SJCRH30 (cell line): Measurements from ENCODE around the gene GFOD2. TPM values are rescaled to one million over a fixed set of nuclear protein-coding genes. Genes with fewer than 3 reads are reported as not detected.

Experiments used
- DNase-seq, 2 experiments: peaks; one replicate each; pipeline ENCODE4 v3.0.0-alpha.2; 2015 to 2020
- H3K27ac ChIP-seq: fragments of 250-450 bp; sonication (Bioruptor Pico); 2 replicates; pipeline ENCODE4 v1.5.1; 2020; ENCODE audit warnings: mild to moderate bottlenecking, moderate library complexity
- H3K27me3 ChIP-seq: fragments of 250-450 bp; sonication (Bioruptor Pico); 2 replicates; pipeline ENCODE4 v1.5.1; 2020; ENCODE audit warnings: mild to moderate bottlenecking, moderate library complexity
- H3K36me3 ChIP-seq: fragments of 250-450 bp; sonication (Bioruptor Pico); 2 replicates; pipeline ENCODE4 v1.5.1; 2020; ENCODE audit warnings: mild to moderate bottlenecking, moderate library complexity
- H3K4me1 ChIP-seq: fragments of 250-450 bp; sonication (Bioruptor Pico); 2 replicates; pipeline ENCODE4 v1.5.1; 2020; ENCODE audit warnings: mild to moderate bottlenecking, moderate library complexity
- H3K4me3 ChIP-seq: fragments of 250-450 bp; sonication (Bioruptor Pico); 2 replicates; pipeline ENCODE4 v1.5.1; 2020; ENCODE audit warnings: mild to moderate bottlenecking, moderate library complexity
- H3K9me3 ChIP-seq: fragments of 250-450 bp; sonication (Bioruptor Pico); replicated peaks from 2 replicates; pipeline ENCODE4 v1.5.1; 2020; ENCODE audit warnings: mild to moderate bottlenecking, moderate library complexity
- total RNA-seq: library from RNA; depleted of rRNA; stranded (reverse); fragments of >200 nt; shearing (Covaris generic); gene quantifications from 2 replicates; pipeline ENCODE4 v1.2.3, GENCODE V29; 2014

The GFOD2 gene
- total RNA-seq, 1 experiment from 2014 or later, result 11.2 TPM

DNA sequence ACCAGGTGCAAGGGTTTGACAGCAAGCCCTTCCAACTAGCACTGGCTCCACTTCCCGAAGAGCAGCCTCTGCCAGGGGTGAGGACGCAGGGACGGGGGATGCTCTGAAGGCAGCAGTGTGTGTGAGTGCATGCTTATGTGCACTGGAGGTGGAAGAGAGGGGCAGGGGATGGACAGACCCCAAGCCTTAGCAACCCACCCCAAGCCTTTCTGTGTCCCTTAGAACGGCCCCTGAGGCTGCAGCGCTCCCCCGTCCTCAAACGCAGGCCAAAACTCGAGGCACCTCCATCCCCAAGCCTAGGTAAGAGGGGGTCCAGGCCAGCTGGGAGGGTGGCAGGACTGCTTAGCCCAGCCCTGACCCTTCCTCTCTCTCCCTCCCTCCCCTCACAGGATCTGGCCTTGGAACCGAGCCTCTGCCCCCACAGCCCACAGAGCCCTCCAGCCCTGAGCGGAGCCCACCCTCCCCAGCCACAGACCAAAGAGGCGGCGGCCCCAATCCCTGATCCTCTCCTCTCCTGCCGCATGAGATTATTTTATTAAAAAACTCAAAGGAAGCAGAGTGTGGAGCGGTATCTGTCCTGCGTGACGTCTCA is 62.0 kb downstream of the GFOD2 start:
- Histone ChIP-seq H3K4me3 (no peak overlapping the region), H3K36me3 (no peaks in the 10 kb centered on the region), H3K27ac (no peak overlapping the region), H3K4me1 (no peaks in the 10 kb centered on the region), H3K27me3 (no peaks in the 10 kb centered on the region), H3K9me3 (no peaks in the 10 kb centered on the region)
- DNase-seq, result no peak

DNA sequence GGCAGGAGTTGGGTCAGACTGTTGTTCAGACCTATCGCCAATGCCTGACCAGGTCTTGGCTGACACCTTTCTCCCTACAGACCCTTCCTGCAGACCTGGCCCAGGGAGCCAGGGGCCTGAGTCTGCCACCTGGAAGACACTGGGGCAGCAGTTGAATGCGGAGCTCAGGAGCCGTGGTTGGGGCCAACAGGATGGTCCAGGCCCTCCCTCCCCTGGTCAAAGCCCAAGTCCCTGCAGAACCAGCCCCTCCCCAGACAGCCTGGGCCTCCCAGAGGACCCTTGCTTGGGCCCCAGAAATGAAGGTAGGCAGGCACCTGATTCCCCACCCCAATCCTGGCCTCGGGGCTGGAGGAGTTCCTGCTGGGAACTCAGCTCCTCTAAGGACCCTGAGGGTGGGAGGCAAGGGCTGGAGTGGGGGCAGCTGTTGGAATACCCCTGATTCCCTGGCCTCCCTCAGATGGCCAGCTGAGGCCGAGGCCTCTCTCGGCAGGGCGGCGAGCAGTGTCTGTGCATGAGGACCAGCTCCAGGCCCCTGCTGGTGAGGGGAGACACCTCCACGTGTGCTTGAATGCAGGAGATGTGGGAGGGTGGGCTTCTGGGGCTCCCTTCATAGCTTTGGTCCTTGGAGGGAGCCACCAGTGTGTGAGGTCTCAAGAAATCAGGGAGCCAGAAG is 62.6 kb downstream of the GFOD2 start:
- H3K36me3 ChIP-seq, result no peaks in the 10 kb centered on the region
- no peaks in the 10 kb centered on the region for H3K27me3 ChIP-seq

DNA sequence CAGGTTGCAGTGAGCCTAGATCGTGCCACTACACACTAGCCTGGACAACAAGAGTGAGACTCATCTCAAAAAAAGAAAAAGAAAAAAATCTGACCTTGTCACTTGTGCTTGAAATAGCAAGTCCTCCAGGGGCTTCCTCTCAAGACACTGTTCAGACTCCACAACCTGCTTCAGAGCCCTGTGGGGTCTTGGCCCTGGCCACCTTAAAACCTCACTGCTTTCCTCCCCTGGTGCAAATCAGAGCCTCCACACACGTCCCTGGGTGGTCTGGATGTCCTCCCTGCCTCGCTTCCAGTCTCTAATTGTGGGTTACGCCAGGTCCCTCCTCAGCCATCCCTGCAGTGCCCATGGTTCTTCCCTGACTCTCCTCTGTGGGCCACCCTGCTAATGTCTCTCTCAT is 63.8 kb downstream of the GFOD2 start:
- Histone ChIP-seq H3K4me3 (no peak overlapping the region), H3K36me3 (no peaks in the 10 kb centered on the region), H3K27me3 (no peaks in the 10 kb centered on the region), H3K9me3 (no peaks in the 10 kb centered on the region), H3K27ac (no peak overlapping the region), H3K4me1 (no peaks in the 10 kb centered on the region)
- DNase-seq, result no peak

More for the DNA sequence above, 62.6 kb downstream of the GFOD2 start:
- no peak for DNase-seq
- H3K9me3 ChIP-seq, result no peaks in the 10 kb centered on the region
- H3K4me3 ChIP-seq, result no peak overlapping the region
- H3K4me1 ChIP-seq, result no peaks in the 10 kb centered on the region
- no peak overlapping the region for H3K27ac ChIP-seq

DNA sequence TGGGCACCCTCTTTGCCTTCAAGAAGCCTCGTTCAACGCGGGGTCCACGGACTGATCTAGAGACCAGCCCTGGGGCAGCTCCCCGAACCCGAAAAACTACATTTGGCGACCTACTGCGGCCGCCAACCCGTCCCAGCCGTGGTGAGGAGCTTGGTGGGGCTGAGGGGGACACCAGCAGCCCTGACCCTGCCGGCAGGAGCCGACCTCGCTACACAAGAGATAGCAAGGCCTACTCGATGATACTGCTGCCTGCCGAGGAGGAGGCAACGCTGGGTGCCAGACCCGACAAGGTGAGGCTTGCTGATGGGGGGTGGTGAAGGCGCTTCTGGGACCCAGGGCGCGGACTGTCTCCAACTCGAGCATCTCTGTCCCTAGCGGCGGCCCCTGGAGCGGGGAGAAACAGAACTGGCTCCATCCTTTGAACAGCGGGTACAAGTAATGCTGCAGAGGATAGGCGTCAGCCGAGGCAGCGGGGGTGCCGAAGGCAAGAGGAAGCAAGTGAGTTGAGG is 64.7 kb downstream of the GFOD2 start:
- H3K9me3 ChIP-seq, result no peaks in the 10 kb centered on the region
- DNase-seq, result no peak
- H3K27ac ChIP-seq, result no peak overlapping the region
- no peaks in the 10 kb centered on the region for H3K27me3 ChIP-seq
- H3K4me3 ChIP-seq, result no peak overlapping the region
- H3K36me3 ChIP-seq, result no peaks in the 10 kb centered on the region
- H3K4me1 ChIP-seq, result no peaks in the 10 kb centered on the region

DNA sequence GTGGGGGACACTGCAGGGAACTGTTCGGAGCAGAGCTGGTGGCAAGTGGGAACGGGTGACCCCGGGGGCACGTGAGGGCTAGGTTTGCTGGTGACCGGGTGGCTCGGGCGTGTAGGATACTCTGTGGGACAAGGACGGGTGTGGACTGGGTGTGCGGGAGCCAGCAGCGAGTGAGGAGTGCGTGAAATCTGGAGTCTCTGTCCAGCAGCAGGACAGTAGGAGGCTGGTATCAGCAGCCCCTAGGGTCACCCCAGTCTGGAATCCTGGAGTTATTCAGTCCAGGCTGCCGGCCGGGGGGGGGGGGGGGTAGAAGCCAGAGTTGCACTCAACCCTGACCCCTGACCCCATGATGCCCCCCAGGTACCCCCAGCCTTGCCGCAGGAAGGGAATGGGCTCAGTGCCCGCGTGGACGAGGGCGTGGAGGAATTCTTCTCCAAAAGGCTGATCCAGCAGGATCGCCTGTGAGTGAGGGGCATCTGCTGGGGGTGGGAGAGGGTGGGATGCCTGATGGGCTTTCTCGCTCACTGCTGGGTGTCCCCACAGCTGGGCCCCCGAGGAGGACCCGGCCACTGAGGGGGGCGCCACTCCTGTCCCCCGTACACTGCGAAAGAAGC is 65.2 kb downstream of the GFOD2 start:
- no peak for DNase-seq
- Histone ChIP-seq H3K9me3 (no peaks in the 10 kb centered on the region), H3K27me3 (no peaks in the 10 kb centered on the region), H3K4me1 (no peaks in the 10 kb centered on the region), H3K27ac (no peak overlapping the region), H3K4me3 (peak overlapping the region; percentile 52), H3K36me3 (no peaks in the 10 kb centered on the region)

DNA sequence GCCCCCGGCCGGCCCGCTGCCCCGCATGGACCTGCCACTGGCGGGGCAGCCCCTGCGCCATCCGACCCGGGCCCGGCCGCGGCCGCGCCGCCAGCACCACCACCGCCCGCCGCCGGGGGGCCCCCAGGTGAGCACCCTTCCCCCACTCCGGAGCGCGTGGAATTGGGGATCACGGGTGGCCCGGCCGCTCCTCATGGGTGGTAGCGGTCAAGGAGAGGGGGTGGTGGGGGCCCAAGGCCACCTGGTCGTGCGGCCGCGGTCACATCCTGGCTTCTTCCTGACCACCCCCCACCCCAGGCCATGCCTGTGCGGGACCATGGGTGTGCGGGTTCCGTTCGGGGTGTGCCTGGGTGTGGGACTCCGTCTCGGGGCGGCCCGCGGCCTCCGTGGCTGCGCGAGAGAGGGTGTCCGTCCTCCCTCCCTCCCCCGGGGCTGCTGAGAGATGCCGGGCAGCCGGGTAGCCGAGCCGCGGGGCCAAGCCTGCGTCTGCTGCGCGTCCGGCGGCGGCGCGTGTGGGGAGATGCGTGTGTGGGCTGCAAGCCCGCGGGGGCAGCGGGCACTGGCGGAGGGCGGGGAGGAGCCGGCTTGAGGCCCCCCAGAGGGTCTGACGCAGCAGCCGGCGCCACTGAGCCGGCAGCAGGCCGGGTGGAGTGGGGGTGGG is 65.9 kb downstream of the GFOD2 start:
- no peak overlapping the region for H3K27ac ChIP-seq
- H3K27me3 ChIP-seq, result no peaks in the 10 kb centered on the region

DNA sequence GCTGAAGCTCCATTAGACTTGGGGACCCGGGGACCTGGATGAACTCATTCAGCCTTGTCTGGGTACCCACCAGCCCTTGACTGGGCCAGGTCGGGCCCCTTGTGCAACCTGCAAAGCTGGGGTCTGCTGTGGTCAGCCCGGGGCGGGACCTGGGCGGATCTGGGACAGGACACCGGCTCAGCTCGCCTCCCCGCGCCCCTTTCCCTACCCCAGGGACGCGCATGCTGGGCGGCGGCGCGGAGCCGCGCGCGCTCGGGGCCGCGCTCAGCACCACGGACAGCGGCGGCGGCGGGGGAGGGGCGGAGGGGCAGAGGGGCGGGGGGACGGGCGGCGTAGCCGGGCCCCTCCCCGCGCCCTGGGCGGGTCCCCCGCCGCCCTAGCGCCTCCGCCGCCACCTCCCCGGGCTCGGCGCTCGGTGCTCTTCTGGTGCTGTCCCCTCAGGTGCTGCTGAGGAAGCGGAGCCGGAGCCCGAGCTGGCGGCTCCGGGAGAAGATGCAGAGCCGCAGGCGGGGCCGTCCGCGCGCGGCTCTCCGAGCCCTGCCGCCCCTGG is 66.5 kb downstream of the GFOD2 start:
- Histone ChIP-seq H3K27ac (no peak overlapping the region), H3K4me3 (peak overlapping the region; percentile 52), H3K4me1 (no peaks in the 10 kb centered on the region), H3K27me3 (no peaks in the 10 kb centered on the region), H3K36me3 (no peaks in the 10 kb centered on the region), H3K9me3 (no peaks in the 10 kb centered on the region)
- DNase-seq, result peak; percentile 27 to 50

More for the DNA sequence above, 65.9 kb downstream of the GFOD2 start:
- Histone ChIP-seq H3K36me3 (no peaks in the 10 kb centered on the region), H3K4me3 (peak overlapping the region; percentile 52), H3K9me3 (no peaks in the 10 kb centered on the region), H3K4me1 (no peaks in the 10 kb centered on the region)
- peak; percentile 26 to 33 for DNase-seq

DNA sequence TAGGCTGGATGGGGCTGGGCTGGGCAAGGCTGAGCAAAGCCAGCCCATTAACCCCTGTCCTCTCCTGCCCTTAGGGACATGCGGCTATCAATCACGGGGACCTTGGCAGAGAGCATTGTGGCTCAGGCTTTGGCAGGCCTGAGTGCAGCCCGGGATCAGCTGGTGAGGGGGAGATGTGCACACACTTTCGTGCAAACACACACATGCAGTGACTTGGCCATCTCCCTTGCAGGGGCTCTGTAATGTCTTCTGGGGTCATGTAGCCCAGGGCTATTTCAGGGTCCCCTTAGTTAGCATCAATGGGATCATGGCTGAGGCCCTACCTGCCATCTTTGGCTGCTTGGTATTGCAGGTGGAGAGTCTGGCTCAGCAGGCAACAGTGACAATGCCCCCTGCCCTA is 67.3 kb downstream of the GFOD2 start:
- H3K27me3 ChIP-seq, result no peaks in the 10 kb centered on the region
- H3K27ac ChIP-seq, result no peak overlapping the region
- no peaks in the 10 kb centered on the region for H3K9me3 ChIP-seq
- H3K4me1 ChIP-seq, result no peaks in the 10 kb centered on the region
- DNase-seq, result no peak
- H3K4me3 ChIP-seq, result no peak overlapping the region
- no peaks in the 10 kb centered on the region for H3K36me3 ChIP-seq

DNA sequence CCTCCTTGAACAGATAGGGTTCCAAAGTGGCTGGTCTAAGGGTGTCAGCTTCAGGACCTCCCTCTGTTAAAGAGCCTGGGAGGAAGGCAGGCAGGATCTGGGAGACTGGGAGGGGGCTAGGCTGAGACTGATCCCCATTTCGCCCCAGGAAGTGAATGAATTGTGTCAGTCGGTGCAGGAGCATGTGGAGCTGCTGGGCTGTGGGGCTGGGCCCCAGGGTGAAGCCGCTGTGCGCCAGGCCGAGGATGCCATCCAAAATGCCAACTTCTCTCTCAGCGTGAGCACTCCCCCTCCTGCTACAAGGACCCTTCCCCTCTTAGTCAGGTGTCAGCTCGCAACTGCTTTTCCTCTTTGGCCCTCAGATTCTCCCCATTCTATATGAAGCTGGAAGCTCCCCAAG is 68.1 kb downstream of the GFOD2 start:
- H3K4me3 ChIP-seq, result no peak overlapping the region
- H3K4me1 ChIP-seq, result no peaks in the 10 kb centered on the region
- no peak overlapping the region for H3K27ac ChIP-seq
- no peaks in the 10 kb centered on the region for H3K27me3 ChIP-seq
- H3K9me3 ChIP-seq, result no peaks in the 10 kb centered on the region
- DNase-seq, result no peak
- H3K36me3 ChIP-seq, result no peaks in the 10 kb centered on the region

DNA sequence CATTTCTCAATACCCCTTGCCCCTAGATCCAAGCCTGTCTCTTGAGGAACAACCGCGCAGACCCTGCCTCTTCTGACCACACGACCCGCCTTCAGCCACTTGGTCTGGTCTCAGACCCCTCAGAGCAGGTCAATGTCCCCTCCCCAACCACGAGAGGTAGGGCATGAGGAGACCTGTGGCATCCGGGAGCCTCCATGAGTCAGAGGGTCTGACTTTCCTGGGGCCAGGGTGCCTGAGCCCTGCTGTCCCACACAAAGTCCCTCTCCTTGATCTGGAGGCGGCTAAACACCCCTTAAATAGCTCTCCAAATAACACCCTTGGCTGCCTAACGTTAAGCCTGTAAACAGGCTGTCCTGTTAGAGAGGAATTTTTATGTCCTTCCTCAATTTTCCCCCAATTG is 69.1 kb downstream of the GFOD2 start:
- H3K4me1 ChIP-seq, result no peaks in the 10 kb centered on the region
- no peak for DNase-seq
- no peaks in the 10 kb centered on the region for H3K9me3 ChIP-seq
- no peaks in the 10 kb centered on the region for H3K27me3 ChIP-seq
- H3K36me3 ChIP-seq, result no peaks in the 10 kb centered on the region
- no peak overlapping the region for H3K27ac ChIP-seq
- no peak overlapping the region for H3K4me3 ChIP-seq

DNA sequence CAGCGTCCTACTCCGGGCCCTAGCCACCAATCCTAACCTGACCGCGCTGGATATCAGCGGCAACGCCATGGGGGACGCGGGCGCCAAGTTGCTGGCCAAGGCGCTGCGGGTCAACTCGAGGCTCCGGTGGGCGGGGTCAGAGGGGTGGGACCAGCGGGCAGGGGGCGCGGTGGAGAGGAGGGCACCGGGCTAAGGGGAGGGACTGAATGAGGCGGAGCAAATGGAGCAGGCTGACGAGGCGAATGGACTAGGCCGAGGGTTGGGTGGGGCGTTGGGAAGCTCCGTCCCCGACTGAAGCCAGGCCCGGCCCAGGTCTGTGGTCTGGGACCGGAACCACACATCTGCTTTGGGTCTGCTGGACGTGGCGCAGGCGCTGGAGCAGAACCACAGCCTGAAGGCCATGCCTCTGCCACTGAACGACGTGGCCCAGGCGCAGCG is 69.6 kb downstream of the GFOD2 start:
- DNase-seq, result no peak
- Histone ChIP-seq H3K27ac (no peak overlapping the region), H3K27me3 (no peaks in the 10 kb centered on the region), H3K4me1 (no peaks in the 10 kb centered on the region), H3K4me3 (no peak overlapping the region), H3K36me3 (no peaks in the 10 kb centered on the region), H3K9me3 (no peaks in the 10 kb centered on the region)

DNA sequence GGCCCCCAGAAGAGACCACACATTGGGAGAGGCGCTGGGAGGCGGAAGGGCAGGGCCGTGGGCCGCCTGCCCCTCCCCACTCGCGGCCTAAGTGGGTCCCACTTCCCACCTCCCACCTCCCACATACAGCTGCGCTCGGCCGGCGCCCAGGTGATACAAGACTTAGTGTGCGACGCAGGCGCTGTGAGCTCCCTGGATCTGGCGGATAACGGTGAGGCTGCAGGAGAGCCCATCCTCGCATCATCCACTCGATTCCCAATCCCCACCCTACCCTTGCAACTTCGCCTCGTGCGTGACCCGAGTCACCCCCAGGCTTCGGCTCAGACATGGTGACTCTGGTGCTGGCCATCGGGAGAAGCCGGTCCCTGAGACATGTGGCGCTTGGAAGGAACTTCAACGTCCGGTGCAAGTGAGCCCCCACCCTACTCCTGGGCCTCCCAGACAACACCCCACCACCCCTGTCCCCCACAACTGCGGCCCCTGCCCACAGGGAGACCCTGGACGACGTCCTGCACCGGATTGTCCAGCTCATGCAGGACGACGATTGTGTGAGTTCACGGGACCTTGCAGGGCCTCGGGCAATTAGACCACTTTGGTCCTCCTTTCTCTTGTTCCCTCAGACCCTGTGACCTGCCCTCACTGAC is 70.2 kb downstream of the GFOD2 start:
- no peaks in the 10 kb centered on the region for H3K36me3 ChIP-seq
- H3K9me3 ChIP-seq, result no peaks in the 10 kb centered on the region
- H3K4me3 ChIP-seq, result no peak overlapping the region
- H3K27ac ChIP-seq, result no peak overlapping the region
- H3K4me1 ChIP-seq, result no peaks in the 10 kb centered on the region
- no peaks in the 10 kb centered on the region for H3K27me3 ChIP-seq
- DNase-seq, result no peak

DNA sequence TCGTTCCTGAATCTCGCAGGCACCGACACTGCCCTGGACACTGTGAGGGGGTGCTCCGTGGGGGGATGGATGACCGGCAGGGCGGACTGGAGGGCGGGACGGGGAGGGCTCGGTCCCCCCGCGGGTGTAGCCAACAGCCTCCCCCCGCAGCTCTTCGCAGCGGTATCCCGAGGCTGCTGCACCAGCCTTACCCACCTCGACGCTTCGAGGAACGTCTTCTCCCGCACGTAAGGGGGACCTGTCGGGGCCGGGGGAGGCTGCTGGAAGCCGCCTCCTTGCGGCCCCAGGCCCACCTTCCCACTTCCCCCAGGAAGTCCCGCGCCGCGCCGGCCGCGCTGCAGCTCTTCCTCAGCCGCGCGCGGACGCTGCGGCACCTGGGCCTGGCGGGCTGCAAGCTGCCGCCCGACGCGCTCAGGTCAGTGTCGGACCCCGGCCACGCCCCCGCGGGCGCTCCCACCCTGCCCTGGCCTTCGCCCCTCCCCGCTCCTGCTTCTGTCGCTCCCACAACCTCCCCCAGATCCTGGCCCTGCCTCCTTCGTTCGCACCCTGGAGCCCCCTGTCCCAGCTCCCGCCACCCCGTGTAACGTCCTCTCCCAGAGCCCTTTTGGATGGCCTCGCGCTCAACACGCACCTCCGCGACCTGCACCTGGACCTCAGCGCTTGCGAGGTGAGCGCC is 70.9 kb downstream of the GFOD2 start:
- Histone ChIP-seq H3K36me3 (no peaks in the 10 kb centered on the region), H3K4me3 (no peak overlapping the region), H3K4me1 (no peaks in the 10 kb centered on the region), H3K27ac (no peak overlapping the region), H3K27me3 (no peaks in the 10 kb centered on the region), H3K9me3 (no peaks in the 10 kb centered on the region)
- no peak for DNase-seq

DNA sequence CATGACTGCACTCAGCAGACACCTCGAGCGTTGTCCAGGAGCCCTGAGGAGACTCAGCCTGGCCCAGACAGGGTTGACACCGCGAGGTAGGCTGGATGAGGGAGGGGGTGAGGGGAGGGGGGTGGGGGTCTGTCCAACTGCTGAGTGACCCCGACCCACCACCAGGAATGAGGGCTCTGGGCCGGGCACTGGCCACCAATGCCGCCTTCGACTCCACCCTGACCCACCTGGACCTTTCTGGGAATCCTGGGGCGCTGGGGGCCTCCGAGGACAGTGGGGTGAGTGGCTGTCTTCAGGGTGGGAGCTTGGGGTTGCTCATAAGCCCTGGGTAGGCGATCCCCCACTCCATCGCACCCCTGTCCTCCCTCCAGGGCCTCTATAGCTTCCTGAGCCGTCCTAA is 71.4 kb downstream of the GFOD2 start:
- H3K36me3 ChIP-seq, result no peaks in the 10 kb centered on the region
- H3K27ac ChIP-seq, result no peak overlapping the region
- H3K4me3 ChIP-seq, result no peak overlapping the region
- H3K4me1 ChIP-seq, result no peaks in the 10 kb centered on the region
- H3K9me3 ChIP-seq, result no peaks in the 10 kb centered on the region
- no peak for DNase-seq
- H3K27me3 ChIP-seq, result no peaks in the 10 kb centered on the region
